Kidney (tissue), 14 donors: ENCODE measurements around the gene SEC11A. TPM values are rescaled to one million over a fixed set of nuclear protein-coding genes. Genes with fewer than 3 reads are reported as not detected.

Source experiments
- DNase-seq, 5 donors: peaks; one replicate each; pipeline ENCODE4 v3.0.0-alpha.2; 2013 to 2020
- FAIRE-seq: peaks from 2 replicates; lab custom pipeline; 2012; peaks lifted over from hg19 to GRCh38; lab: Jason Lieb, UNC
- H3K27ac ChIP-seq, 2 donors: one replicate each; pipeline ENCODE4 v1.7.0; 2013; ENCODE audit warnings: low read depth in 2 of 2, low read length in 2 of 2, inconsistent platforms in 1 of 2
- H3K27me3 ChIP-seq: one replicate; pipeline ENCODE4 v1.7.1; 2013; ENCODE audit warnings: low read length, inconsistent platforms; ENCODE audit not compliant: control insufficient read depth, insufficient read depth
- H3K36me3 ChIP-seq, 3 donors: one replicate each; pipeline versions ENCODE4 v1.7.0 to v1.7.1; 2013; ENCODE audit warnings: low read length in 3 of 3, control low read depth in 1 of 3, inconsistent platforms in 1 of 3; ENCODE audit not compliant: insufficient read depth in 3 of 3, control insufficient read depth in 2 of 3
- H3K4me1 ChIP-seq, 3 donors: one replicate each; pipeline versions ENCODE4 v1.7.0 to v1.7.1; 2013; ENCODE audit warnings: low read length in 3 of 3, inconsistent platforms in 1 of 3, low read depth in 1 of 3; ENCODE audit not compliant: control insufficient read depth in 2 of 3, insufficient read depth in 2 of 3
- H3K4me3 ChIP-seq, 3 donors: one replicate each; pipeline versions ENCODE4 v1.7.0 to v1.8.1; 2013; ENCODE audit warnings: low read length in 3 of 3, control low read depth in 1 of 3, inconsistent platforms in 1 of 3
- H3K9ac ChIP-seq, 3 donors: one replicate each; pipeline versions ENCODE4 v1.7.0 to v1.7.1; 2013; ENCODE audit warnings: low read length in 3 of 3, control low read depth in 1 of 3, inconsistent platforms in 1 of 3
- H3K9me3 ChIP-seq, 3 donors: one replicate each; pipeline versions ENCODE4 v1.7.0 to v1.7.1; 2013; ENCODE audit warnings: low read length in 3 of 3, control low read depth in 1 of 3, inconsistent platforms in 1 of 3; ENCODE audit not compliant: control insufficient read depth in 2 of 3, insufficient read depth in 1 of 3
- CTCF ChIP-seq: IDR thresholded peaks from 3 replicates; pipeline ENCODE4 v1.5.1; 2012; ENCODE audit warnings: mild to moderate bottlenecking, moderate library complexity, borderline replicate concordance; ENCODE audit not compliant: insufficient read depth; ENCODE audit errors: extremely low read depth
- intact Hi-C: fragments of 100-400 bp; cut with DNase I; formaldehyde crosslinking; loops from one replicate; pipeline ENCODE4 v1.11.1; 2022
- polyA plus RNA-seq: library from polyadenylated mRNA; stranded (reverse); fragments of 350-450 nt; fragmentation: Illumina TruSeq; extraction: RNeasy Lipid Tissue Mini Kit (QIAGEN cat#74804); gene quantifications from one replicate; pipeline ENCODE4 v1.2.3, GENCODE V29; 2014; ENCODE audit warnings: low read depth, low replicate concordance; ENCODE audit not compliant: insufficient read depth
- total RNA-seq: library from RNA; stranded (reverse); fragmentation: NEBNext Ultra II Directional; extraction: Animal tissue kit (Norgen Biotek cat#: 25700); gene quantifications from one replicate; pipeline ENCODE4 v1.2.1, GENCODE V29; 2021
- donor health status: control.
- donor health status: control.
- donor health status: control.
- donor health status: control.
- donor health status: control.
- donor health status: DM: yes; HTN: yes; CAD: no.
- donor health status: Normal renal cell carcinoma (clear cell type).

SEC11A gene
- total and polyA plus RNA-seq, 2 donors from 2014 or later = 147 to 161 TPM

- Histone ChIP-seq H3K36me3 (peaks cover 0 to 2% (median 0%) of the 10 kb centered on the region in 3 donors), H3K4me1 (peaks cover 0 to 9% (median 9%) of the 10 kb centered on the region in 3 donors), H3K9ac (peak overlapping the region in 2 of 3 donors; percentile 4 to 92), H3K4me3 (peak overlapping the region in 2 of 3 donors; percentile 25 to 95), H3K27ac (no peak overlapping the region), H3K27me3 (no peaks in the 10 kb centered on the region), H3K9me3 (no peaks in the 10 kb centered on the region)
- FAIRE-seq (no peak), DNase-seq (no peak)
- TF ChIP-seq CTCF = no peak
- intact Hi-C loops = no loop called here
These were observed 1.6 kb downstream of the SEC11A start for GRCh38 chr15:84714372-84714771.

- no peaks in the 10 kb centered on the region for H3K9me3 ChIP-seq
- no peak for FAIRE-seq
- no peak overlapping the region for H3K27ac ChIP-seq
- H3K4me3 ChIP-seq = no peak overlapping the region
- H3K27me3 ChIP-seq = no peaks in the 10 kb centered on the region
- peaks cover 0 to 14% (median 10%) of the 10 kb centered on the region in 3 donors for H3K4me1 ChIP-seq
- TF ChIP-seq CTCF = no peak
- DNase-seq = no peak
- no peaks in the 10 kb centered on the region for H3K36me3 ChIP-seq
- intact Hi-C loops = no loop called here
- no peak overlapping the region for H3K9ac ChIP-seq
These were observed 12.1 kb downstream of the SEC11A start for GRCh38 chr15:84703808-84704207.

GRCh38 chr15:84702961-84703482 lies 12.9 kb downstream of the SEC11A start:
- Histone ChIP-seq H3K27me3 (no peaks in the 10 kb centered on the region), H3K9me3 (no peaks in the 10 kb centered on the region), H3K9ac (peak overlapping the region in 1 of 3 donors; percentile 4), H3K4me3 (no peak overlapping the region), H3K4me1 (peaks cover 0 to 14% (median 10%) of the 10 kb centered on the region in 3 donors), H3K27ac (no peak overlapping the region), H3K36me3 (no peaks in the 10 kb centered on the region)
- no peak for FAIRE-seq
- intact Hi-C loops = no loop called here
- DNase-seq = peak in 2 of 5 donors; percentile 14 to 76
- no peak for TF ChIP-seq CTCF
